RPMI7951 (cell line): ENCODE results near the gene MINDY1. TPM values are rescaled to one million over a fixed set of nuclear protein-coding genes. Genes with fewer than 3 reads are reported as not detected.

Experiments
- DNase-seq: peaks from one replicate; pipeline ENCODE4 v3.0.0-alpha.2; 2012; ENCODE audit warnings: low read depth
- total RNA-seq: library from RNA; depleted of rRNA; stranded (reverse); fragments of >200 nt; shearing (Covaris generic); gene quantifications from 2 replicates; pipeline ENCODE4 v1.2.3, GENCODE V29; 2014; rRNA removed

The MINDY1 gene, protein sequence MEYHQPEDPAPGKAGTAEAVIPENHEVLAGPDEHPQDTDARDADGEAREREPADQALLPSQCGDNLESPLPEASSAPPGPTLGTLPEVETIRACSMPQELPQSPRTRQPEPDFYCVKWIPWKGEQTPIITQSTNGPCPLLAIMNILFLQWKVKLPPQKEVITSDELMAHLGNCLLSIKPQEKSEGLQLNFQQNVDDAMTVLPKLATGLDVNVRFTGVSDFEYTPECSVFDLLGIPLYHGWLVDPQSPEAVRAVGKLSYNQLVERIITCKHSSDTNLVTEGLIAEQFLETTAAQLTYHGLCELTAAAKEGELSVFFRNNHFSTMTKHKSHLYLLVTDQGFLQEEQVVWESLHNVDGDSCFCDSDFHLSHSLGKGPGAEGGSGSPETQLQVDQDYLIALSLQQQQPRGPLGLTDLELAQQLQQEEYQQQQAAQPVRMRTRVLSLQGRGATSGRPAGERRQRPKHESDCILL
- 7.7 and 10.3 TPM in 2 replicates for total RNA-seq

DNA sequence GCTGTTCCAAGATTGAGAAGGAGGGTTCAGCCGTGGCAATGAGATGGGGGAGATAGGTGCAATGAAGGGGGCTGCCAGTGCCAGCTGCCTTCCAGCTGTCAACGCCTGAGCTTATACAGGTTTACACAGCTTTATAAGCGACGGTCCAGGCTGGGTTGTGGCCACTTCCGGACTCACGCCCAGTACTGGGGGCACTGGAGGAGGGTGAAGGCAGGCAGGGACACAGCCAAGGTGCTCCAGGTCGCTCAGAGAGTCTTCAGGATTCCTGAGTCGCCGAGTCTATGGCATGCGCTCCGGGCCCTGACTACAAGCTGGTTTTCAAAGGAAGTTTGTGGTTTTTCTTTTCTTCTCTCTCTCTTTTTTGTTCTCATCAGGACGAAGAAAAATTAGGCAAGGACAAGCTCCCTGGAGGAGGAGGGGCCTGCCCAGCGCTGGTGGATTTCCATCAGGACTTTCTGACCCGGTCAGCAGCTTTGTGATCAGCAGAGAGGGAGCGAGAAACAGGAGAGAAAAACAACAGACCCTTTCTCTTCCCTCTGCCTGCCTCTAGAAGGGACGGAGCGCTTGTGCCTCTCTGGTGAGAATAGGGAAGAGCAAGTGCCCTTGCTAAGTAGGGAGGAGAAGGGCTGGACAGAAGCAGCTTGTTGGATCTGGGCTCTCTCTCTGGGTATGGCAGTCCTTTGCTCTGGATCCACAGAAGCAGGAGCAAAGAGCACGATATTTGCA is at the start of gene MINDY1:
Gene MINDY1 (minus strand): TSS at position 576 of the 726 bp plus-strand sequence. CDS start 4,285 bp downstream, outside the sequence.
- DNase-seq, result peak; percentile 87

DNA sequence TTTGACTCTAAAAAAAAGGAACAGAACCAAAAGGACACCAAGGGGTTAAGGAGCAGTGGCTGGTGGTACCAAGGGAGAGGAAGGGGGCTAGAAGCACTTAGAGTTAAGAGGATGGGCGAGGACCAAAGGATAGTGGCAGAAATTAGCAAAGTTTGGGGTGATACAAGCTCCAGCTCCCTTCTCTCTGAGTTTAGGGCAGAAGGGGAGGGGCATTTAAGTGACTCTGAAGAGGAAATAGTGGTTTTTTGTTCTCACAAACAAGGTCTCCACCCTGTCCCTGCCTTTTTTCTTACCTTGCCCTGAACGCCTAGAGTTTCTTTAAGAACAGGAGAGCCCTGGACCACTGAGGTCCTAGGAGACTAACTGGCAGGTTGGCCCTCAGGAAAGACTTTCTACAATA is 49.4 kb upstream of the MINDY1 start:
- DNase-seq, result no peak

DNA sequence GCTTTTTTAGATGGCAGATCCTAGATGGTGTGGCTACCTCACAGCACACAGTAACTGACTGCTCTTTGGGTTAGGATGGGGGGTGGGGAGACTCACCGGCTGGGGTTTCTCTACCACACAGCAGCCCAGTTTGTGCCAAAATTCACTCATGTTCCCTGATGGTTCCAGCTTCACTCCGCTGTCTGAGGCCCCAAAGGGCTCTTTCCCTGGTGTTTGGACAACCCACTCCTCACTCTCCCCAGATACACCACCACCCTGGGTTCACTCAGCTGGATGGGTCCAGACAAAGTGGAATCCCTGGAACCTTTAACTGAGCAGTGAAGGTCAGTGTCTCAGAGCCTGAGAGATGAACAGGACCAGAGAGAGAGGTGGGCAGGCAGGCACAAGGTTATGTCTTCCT is 48.9 kb upstream of the MINDY1 start:
- no peak for DNase-seq

DNA sequence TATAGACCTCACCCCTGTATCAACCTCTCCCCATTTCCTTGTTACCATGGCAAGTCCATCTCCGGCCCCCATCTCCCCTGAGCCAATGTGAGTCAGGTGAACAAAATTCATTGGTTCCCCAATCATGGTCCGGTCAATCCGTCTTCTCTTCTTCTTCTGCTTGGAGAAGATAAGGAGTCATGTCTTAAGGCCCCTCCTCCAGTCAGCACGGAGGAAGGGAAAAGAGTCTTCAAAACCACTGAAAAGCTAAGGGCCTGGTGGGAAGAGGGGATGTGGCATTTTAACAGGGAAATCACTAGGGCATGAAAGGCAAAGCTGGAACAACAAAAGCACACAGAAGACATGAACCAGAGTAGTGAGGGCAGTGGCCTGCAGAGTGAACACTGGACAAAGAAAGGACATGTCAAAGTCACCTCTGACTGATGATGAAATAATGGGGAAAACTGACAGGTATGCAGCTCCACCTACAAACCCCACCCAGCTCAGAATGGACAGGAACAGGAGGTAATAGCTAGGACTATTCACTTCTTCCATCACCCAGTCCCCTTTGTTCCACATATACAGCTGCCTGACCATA is 48.4 kb upstream of the MINDY1 start:
- DNase-seq, result no peak

DNA sequence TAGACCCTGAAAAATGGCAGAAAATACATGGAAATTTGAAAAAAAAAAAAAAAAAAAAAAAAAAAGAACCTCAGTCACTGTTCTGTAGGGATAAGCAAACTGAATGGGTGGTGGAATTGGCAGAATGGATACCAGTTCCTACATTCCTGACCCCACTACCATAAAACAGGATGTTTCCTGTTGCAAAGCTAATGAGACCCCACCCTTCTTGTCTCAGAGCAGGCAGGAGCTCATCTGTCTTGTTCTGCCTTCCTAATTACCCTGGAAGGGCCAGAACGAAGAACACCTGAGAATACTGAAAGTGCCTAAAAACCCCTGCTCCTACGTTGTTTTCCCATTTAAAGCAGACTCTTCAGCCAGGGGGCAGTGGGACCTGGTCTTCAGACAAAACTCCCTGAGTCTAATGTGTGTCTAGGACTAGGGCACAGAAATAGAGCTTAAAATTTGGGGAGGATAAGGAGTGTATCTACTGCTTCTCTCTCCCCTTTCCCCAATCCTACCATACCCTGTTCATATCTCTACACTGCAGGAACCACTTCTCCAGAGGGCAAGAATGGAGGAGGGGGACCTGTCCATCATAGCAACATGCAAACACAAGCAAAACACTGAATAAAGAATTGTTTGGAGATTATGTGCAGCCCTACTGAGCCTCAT is 44.8 kb upstream of the MINDY1 start:
- DNase-seq, result no peak

DNA sequence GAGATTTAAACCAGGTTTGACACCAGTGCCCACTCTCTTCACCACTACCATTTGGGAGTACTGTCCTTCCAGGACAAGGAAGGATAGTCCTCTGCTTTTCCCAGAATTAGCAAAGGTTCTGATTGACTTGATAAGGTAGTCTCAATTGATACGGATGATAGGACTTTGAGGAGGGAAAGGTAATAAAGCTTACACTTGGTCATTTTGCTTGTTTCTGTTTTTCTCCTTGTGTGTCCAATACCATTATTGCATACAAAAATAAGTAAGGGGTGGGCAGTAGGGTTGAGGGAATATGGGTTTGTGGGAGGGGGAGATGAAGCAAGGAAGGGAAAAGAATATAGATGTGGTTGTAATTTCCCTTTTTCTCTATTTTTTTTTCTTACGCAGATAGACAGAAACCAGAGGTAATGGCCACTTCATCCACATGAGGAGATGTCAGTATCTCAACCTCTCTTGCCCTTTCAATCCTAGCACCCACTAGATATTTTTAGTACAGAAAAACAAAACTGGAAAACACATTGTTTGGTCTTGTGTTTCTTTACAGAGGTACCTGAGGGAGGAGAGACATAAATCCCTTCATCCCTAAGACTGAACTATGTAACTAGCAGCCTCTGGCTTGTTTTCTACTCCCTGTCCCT is 43.5 kb upstream of the MINDY1 start:
- DNase-seq, result no peak

DNA sequence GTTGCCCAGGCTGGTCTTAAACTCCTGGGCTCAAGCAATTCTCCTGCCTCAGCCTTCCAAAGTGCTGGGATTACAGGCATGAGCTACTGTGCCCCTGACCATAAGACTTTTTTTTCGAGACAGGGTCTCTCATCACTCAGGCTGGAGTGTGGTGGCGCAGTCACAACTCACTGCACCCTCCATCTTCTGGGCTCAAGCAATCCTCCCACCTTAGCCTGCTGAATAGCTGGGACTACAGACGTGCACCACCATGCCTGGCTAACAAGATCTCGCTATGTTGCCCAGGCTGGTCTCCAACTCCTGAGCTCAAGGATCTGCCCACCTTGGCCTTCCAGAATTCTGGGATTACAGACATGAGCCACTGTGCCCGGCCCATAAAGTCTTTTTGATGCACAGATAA is 42.8 kb upstream of the MINDY1 start:
- DNase-seq, result no peak

DNA sequence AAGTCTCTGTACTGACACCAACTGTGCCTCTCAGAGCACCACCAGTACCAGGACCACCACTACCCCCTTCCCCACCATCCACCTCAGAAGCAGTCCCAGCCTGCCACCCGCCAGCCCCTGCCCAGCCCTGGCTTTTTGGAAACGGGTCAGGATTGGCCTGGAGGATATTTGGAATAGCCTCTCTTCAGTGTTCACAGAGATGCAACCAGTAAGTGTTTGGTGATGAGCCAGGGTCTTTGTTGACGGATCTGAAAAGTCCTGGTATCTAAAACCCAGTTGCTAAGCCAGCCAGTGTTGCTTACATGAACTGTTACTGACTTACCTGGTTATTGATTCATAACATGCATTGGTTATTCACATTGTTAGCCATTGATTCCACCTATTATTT is 41.9 kb upstream of the MINDY1 start:
- DNase-seq, result no peak

DNA sequence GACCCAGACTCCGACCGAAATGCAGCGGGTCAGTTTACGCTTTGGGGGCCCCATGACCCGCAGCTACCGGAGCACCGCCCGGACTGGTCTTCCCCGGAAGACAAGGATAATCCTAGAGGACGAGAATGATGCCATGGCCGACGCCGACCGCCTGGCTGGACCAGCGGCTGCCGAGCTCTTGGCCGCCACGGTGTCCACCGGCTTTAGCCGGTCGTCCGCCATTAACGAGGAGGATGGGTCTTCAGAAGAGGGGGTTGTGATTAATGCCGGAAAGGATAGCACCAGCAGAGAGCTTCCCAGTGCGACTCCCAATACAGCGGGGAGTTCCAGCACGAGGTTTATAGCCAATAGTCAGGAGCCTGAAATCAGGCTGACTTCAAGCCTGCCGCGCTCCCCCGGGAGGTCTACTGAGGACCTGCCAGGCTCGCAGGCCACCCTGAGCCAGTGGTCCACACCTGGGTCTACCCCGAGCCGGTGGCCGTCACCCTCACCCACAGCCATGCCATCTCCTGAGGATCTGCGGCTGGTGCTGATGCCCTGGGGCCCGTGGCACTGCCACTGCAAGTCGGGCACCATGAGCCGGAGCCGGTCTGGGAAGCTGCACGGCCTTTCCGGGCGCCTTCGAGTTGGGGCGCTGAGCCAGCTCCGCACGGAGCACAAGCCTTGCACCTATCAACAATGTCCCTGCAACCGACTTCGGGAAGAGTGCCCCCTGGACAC is 41.4 kb upstream of the MINDY1 start:
- peak; percentile 65 for DNase-seq

DNA sequence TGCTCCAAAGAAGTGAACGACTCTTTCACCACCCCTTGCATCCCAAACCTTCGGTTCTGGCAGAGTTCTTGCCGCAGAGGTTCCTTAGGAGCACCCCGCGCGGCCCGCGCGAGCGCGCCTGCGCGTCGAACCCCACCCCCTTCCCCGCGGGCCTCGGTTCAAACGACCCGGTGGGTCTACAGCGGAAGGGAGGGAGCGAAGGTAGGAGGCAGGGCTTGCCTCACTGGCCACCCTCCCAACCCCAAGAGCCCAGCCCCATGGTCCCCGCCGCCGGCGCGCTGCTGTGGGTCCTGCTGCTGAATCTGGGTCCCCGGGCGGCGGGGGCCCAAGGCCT is 40.9 kb upstream of the MINDY1 start, which contains the start of gene C1orf56:
Gene C1orf56 (plus strand): TSS at position 161 of the 334 bp plus-strand sequence. CDS start 97 bp downstream, at position 258.
- DNase-seq, result peak; percentile 68

DNA sequence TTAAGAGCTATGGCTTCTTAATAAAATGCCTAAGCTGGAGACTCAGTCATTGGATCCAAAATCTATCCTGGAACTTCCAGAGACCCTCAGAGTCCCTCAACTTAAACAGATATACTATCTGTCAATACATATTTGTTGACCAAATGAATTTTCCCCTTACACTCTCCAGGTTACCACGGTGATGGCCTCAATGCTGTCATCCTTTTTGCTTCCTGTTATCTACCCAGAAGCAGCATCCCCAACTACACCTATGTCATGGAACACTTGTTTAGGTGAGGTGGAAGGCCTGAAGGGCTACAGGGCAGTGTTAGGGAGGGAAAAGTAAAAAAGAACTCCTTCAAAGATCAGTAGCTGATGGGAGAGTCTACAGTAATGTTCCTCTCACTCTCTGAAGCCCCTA is 36.5 kb upstream of the MINDY1 start:
- DNase-seq, result no peak

DNA sequence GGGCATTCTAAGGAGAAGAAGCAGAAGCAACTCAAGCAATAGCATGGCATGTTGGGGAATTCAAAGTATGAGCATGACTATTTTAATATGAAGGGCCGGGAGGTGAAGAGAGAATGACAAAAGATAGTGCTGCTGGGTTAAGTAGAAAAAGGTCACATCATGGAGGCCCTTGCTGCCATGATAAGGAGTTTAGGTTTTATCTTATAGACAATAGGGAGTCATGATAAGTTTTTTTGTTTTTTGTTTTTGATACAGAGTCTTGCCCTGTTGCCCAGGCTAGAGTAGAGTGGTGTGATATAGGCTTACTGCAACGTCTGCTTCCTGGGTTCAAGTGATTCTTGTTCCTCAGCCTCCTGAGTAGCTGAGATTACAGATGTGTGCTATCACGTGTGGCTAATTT is 32.8 kb upstream of the MINDY1 start:
- no peak for DNase-seq

DNA sequence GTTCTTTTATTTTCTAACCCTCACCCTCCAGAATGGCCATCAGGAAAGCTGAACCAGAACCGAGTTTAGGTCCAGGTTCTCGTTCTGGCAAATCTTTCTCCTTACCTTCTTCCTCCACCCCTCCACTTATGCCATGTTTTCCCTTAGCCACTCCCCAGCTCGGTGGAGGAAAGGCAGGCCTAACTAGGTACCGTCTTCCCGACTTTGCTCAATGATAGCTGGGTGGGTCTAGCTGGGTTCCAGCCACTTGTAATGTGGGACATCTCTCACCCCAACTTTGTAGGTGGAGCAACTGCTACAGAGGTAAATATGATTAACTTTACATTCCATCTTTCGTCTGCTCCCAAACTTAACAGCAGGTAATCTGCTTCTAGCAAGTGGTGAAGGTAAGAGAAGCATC is 30.3 kb upstream of the MINDY1 start:
- no peak for DNase-seq

DNA sequence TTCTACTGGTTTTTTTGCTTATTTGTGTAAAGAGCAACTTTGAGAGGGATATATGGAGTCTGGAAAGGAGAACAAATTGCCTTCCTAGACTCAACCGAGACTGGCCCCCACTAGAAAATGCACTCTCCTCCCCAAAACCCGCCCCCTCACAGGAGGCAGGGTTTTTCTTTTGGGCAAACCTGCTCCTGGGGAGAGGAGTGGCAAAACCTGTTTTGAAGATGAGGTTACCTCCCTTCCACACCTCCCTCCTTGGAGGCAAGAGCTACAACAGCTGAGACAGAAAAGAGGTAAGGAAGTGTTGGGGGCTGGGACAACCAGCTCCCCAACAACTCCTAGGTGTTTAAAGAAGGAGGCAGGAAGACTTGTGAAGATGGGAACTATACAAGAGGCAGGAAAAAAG is 29.7 kb upstream of the MINDY1 start, which contains the start of gene BNIPL:
Gene BNIPL (plus strand): TSS at position 231 of the 400 bp plus-strand sequence. CDS start 140 bp downstream, at position 371.
- DNase-seq, result no peak

DNA sequence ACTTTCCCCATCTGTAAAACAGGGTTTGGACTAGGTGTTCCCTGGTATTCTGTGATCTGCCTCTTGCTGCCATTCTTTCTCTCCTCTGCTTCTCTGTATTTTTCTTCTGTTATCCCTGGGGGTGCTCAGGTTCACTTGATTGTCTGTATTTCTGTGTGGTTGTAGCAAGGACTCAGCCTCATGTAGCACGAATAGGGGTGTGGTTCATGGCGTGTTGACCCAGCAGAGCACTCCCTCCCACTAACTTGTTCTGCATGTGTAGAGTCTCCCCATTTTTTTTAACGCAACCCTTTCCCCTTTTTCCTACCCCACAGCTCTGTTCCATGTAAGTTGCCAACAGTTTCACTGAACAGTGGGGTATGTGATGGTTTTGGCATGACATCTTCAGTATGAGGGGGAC is 28.5 kb upstream of the MINDY1 start:
- DNase-seq, result no peak

DNA sequence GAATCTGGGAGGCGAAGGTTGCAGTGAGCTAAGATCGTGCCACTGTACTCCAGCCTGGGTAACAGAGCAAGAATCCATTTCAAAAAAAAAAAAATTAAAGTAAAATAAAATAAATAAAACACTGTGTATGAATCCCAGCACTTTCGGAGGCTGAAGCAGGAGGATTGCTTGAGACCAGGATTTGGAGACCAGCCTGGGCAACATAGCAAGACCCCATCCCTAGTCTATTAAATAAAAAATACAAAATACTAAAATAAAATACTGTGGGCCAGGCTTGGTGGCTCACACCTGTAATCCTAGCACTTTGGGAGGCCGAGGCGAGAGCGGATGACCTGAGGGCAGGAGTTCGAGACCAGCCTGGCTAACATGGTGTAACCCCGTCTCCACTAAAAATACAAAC is 25.5 kb upstream of the MINDY1 start:
- no peak for DNase-seq

DNA sequence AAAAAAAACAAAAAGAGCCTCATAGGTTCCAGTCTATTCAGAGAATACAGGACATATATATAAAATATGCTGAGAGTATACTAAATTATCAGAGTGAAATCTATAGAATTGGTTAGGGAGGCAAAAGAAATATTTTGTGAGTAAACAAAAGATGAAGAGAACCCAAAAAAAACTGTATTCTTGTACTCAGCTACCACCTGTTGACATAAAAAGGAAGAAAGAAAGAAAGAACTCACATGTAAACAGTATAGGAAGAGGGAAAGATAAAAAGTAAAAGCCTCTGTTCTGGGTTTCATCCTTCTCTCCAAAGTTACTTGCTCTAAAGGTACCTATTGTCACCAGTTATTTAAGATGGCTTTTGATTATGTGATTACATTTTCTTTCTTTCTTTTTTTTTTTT is 19.8 kb upstream of the MINDY1 start:
- DNase-seq, result no peak

DNA sequence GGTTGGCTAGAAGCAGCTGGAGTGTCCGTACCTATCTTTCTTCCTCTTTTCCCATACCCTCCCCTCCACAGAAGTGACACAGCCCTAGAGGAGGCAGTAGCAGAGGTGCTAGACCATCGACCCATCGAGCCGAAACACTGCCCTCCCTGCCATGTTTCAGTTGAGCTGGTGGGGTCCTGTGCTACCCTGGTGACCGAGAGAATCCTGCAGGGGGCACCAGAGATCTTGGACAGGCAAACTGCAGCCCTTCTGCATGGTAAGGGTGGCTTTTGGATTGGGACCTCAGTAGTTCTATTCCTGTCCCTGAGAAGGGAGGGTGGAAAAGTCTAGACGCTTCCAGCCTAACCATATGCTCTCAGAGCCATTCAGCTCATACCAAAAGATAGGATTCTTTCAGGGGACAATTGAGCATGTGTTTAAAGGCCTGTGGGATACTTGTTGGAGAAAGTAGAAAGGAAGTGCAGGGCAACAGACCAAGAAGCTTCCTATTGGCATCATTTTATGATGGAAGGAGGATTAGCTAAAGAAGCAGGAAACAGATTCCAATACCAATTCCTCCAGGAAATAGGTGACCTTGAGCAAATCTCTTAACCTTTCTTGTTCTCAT is 17.9 kb upstream of the MINDY1 start:
- DNase-seq, result peak; percentile 61

DNA sequence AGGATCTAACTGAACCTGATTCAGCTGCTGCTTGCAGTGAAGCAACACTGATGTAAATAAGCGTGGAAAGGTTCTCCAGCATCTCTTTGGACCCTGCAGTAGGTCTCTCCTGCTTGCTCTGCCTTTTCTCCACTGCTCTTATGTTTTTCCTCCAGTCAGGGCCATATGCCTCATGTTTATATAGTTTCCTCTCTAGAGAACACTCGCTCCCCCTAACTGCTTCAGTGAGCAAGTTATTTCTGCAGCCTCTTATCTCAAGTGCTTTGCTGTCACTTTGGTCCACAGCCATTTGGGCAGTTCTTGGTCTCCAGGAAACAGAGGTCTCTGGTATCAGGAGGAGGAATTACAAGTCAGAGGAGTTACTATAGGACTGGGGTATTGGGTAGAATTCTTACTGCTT is 6.8 kb upstream of the MINDY1 start:
- DNase-seq, result no peak

DNA sequence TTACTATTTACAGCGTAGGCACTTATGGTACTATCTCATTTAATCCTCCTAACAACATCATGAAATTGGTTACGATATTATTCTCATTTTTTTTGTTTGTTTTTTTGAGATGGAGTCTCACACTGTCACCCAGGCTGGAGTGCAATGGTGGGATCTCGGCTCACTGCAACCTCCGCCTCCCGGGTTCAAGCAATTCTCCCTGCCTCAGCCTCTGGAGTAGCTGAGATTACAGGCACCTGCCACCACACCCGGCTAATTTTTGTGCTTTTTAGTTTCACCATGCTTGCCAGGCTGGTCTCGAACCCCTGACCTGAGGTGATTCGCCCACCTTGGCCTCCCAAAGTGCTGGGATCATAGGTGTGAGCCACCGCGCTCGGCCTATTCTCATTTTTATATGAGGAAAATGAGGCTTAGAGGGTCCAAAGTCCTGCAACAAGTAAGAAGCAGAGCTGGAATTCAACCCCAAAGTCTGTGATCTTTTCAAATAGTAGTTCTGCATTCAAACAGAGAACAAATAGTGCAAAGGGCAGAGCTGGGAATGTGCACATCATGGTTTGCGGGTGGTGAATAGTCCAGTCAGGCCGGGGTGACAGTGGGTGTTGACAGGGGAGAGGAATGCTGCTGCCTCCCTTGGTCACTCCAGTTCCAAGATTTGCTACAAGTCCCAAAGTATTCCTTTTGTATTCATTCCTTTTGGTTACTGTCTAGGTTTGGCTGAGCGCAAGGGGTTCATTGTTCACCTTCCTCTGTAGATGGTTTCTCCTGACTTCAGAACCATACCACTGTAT is 6.2 kb upstream of the MINDY1 start:
- no peak for DNase-seq
